GM23338 (cell line): Measurements from ENCODE around the gene THSD4. TPM values are rescaled to one million over a fixed set of nuclear protein-coding genes. Genes with fewer than 3 reads are reported as not detected.

Experiments
- ATAC-seq: fragments of 200-7000 bp; cut with Tn5 transposase; 3 replicates; pipeline ENCODE4 v1.9.1; 2020
- DNase-seq: peaks from one replicate; pipeline ENCODE4 v3.0.0-alpha.2; 2015; ENCODE audit warnings: low spot score
- H2AFZ ChIP-seq: fragments of 200-600 bp; sonication (generic); 2 replicates; pipeline ENCODE4 v1.8.0; 2016; ENCODE audit warnings: antibody characterized with exemption, mild to moderate bottlenecking, moderate library complexity
- H3F3A ChIP-seq: fragments of 200-600 bp; sonication (generic); replicated peaks from 2 replicates; pipeline ENCODE4 v1.8.0; 2017; ENCODE audit warnings: antibody characterized with exemption, mixed run types, low read depth
- H3K27ac ChIP-seq: fragments of 200-600 bp; sonication (generic); 2 replicates; pipeline ENCODE4 v1.6.1; 2016; ENCODE audit warnings: low read depth
- H3K27me3 ChIP-seq: fragments of 200-600 bp; sonication (generic); 2 replicates; pipeline ENCODE4 v1.8.0; 2016; ENCODE audit warnings: mild to moderate bottlenecking, mixed run types, moderate library complexity; ENCODE audit not compliant: insufficient read depth
- H3K36me3 ChIP-seq: fragments of 200-600 bp; sonication (generic); 2 replicates; pipeline ENCODE4 v1.8.0; 2016; ENCODE audit warnings: mild to moderate bottlenecking; ENCODE audit not compliant: insufficient read depth
- H3K4me1 ChIP-seq: fragments of 200-600 bp; sonication (generic); 2 replicates; pipeline ENCODE4 v1.8.0; 2016; ENCODE audit warnings: mild to moderate bottlenecking, moderate library complexity; ENCODE audit not compliant: insufficient read depth
- H3K4me2 ChIP-seq: fragments of 200-600 bp; sonication (generic); 2 replicates; pipeline ENCODE4 v1.7.1; 2017; ENCODE audit warnings: mixed run types
- H3K4me3 ChIP-seq: fragments of 200-600 bp; sonication (generic); 2 replicates; pipeline ENCODE4 v1.6.1; 2016; ENCODE audit warnings: mixed run types
- H3K79me2 ChIP-seq: fragments of 200-600 bp; sonication (generic); replicated peaks from 2 replicates; pipeline ENCODE4 v1.8.0; 2017; ENCODE audit warnings: mild to moderate bottlenecking; ENCODE audit not compliant: insufficient read depth
- H3K9me2 ChIP-seq: fragments of 200-600 bp; sonication (generic); 2 replicates; pipeline ENCODE4 v1.8.0; 2017; ENCODE audit not compliant: insufficient read depth
- H4K20me1 ChIP-seq: fragments of 200-600 bp; sonication (generic); replicated peaks from 2 replicates; pipeline ENCODE4 v1.8.0; 2017; ENCODE audit warnings: mild to moderate bottlenecking; ENCODE audit not compliant: insufficient read depth
- H3K27ac Mint-ChIP-seq: 2 replicates; pipeline ENCODE4 v1.8.0; 2020; ENCODE audit warnings: inconsistent platforms, mild to moderate bottlenecking, moderate library complexity, mixed read lengths
- H3K27me3 Mint-ChIP-seq: 3 replicates; pipeline ENCODE4 v1.8.0; 2022; ENCODE audit warnings: low read depth, mild to moderate bottlenecking, moderate library complexity, mixed read lengths, inconsistent platforms; ENCODE audit not compliant: insufficient read depth, poor library complexity
- H3K36me3 Mint-ChIP-seq: 3 replicates; pipeline ENCODE4 v1.8.0; 2021; ENCODE audit warnings: low read depth, mild to moderate bottlenecking, inconsistent platforms, moderate library complexity, mixed read lengths
- H3K4me1 Mint-ChIP-seq: 3 replicates; pipeline ENCODE4 v1.8.0; 2020; ENCODE audit warnings: mild to moderate bottlenecking, inconsistent platforms, mixed read lengths
- H3K4me3 Mint-ChIP-seq: 3 replicates; pipeline ENCODE4 v1.8.0; 2021; ENCODE audit warnings: moderate library complexity, mild to moderate bottlenecking, inconsistent platforms, mixed read lengths
- H3K9me3 Mint-ChIP-seq: 3 replicates; pipeline ENCODE4 v1.8.0; 2020; ENCODE audit warnings: moderate library complexity, mild to moderate bottlenecking, inconsistent platforms, mixed read lengths
- CREB1 ChIP-seq: fragments of 250-450 bp; sonication (Bioruptor Pico); IDR thresholded peaks from 2 replicates; pipeline ENCODE4 v1.5.0; 2020; ENCODE audit warnings: low read depth, mild to moderate bottlenecking, moderate library complexity
- CTCF ChIP-seq, 2 experiments: fragments of 200-600 bp in 1 of 2; sonication (generic) in 1 of 2; conservative IDR thresholded peaks; 2 replicates each; pipeline versions ENCODE4 v1.5.1 to v1.6.1; 2016 to 2017; ENCODE audit warnings: antibody characterized with exemption in 2 of 2, low read depth in 2 of 2, mild to moderate bottlenecking in 2 of 2, moderate library complexity in 1 of 2
- ETS1 ChIP-seq: IDR thresholded peaks from 2 replicates; pipeline ENCODE4 v1.6.1; 2016; ENCODE audit warnings: antibody characterized with exemption
- EZH2 ChIP-seq: fragments of 200-600 bp; sonication (generic); IDR thresholded peaks from one replicate; pipeline ENCODE4 v1.8.0; 2017; ENCODE audit warnings: antibody characterized with exemption, mild to moderate bottlenecking, low read depth; ENCODE audit not compliant: unreplicated experiment
- JUNB ChIP-seq: IDR thresholded peaks from one replicate; pipeline ENCODE4 v1.6.1; 2016; ENCODE audit warnings: antibody characterized with exemption; ENCODE audit not compliant: unreplicated experiment
- NANOG ChIP-seq: IDR thresholded peaks from 2 replicates; pipeline ENCODE4 v1.6.1; 2016; ENCODE audit warnings: antibody characterized with exemption, borderline replicate concordance
- POLR2AphosphoS5 ChIP-seq: IDR thresholded peaks from 2 replicates; pipeline ENCODE4 v1.6.1; 2016; ENCODE audit warnings: antibody characterized with exemption, low read depth
- REST ChIP-seq: IDR thresholded peaks from one replicate; pipeline ENCODE4 v1.6.1; 2018; ENCODE audit warnings: antibody characterized with exemption; ENCODE audit not compliant: unreplicated experiment
- STAT1 ChIP-seq: IDR thresholded peaks from one replicate; pipeline ENCODE4 v1.6.1; 2016; ENCODE audit warnings: antibody characterized with exemption; ENCODE audit not compliant: unreplicated experiment
- ZNF331 ChIP-seq: fragments of 250-450 bp; sonication (Bioruptor Pico); IDR thresholded peaks from 2 replicates; pipeline ENCODE4 v1.5.0; 2020; ENCODE audit warnings: low read depth, mild to moderate bottlenecking, moderate library complexity
- ZNF462 ChIP-seq: fragments of 250-450 bp; sonication (Bioruptor Pico); IDR thresholded peaks from 2 replicates; pipeline ENCODE4 v1.5.0; 2020; ENCODE audit warnings: mild to moderate bottlenecking, moderate library complexity
- polyA plus RNA-seq: library from polyadenylated mRNA; unstranded; fragments of >200 nt; fragmentation: Nextera tagmentation; extraction: Ambion mirVana; gene quantifications from 2 replicates; pipeline ENCODE4 v1.2.1, GENCODE V29; 2016
- total RNA-seq: library from RNA; depleted of rRNA; stranded (reverse); fragments of >200 nt; shearing (Covaris generic); gene quantifications from 2 replicates; pipeline ENCODE4 v1.2.3, GENCODE V29; 2014

Gene THSD4
- total and polyA plus RNA-seq, 2 experiments from 2014 or later: 2.0 to 7.4 TPM

- Histone ChIP-seq H3K27ac (no peak overlapping the region), H3K36me3 (no peaks in the 10 kb centered on the region), H3F3A (peaks cover 3% of the 10 kb centered on the region), H2AFZ (no peak overlapping the region), H3K4me2 (no peak overlapping the region), H3K79me2 (no peaks in the 10 kb centered on the region), H3K4me1 (peaks cover 23% of the 10 kb centered on the region), H3K9me2 (0 out of 2 replicates have a peak, but pooled peaks cover 3% of the 10 kb centered on the region), H4K20me1 (no peaks in the 10 kb centered on the region), H3K4me3 (no peak overlapping the region), H3K27me3 (no peaks in the 10 kb centered on the region)
- DNase-seq (no peak), ATAC-seq (peak; percentile 27)
- H3K4me3 Mint-ChIP-seq: no peak overlapping the region
- peaks cover 4% of the 10 kb centered on the region; the same call in 1 of the 3 replicates for H3K9me3 Mint-ChIP-seq
- H3K36me3 Mint-ChIP-seq: peaks cover 10% of the 10 kb centered on the region; the same call in 2 of the 3 replicates
- peaks cover 39% of the 10 kb centered on the region for H3K4me1 Mint-ChIP-seq
- peaks cover 9% of the 10 kb centered on the region for H3K27me3 Mint-ChIP-seq
- H3K27ac Mint-ChIP-seq: no peak overlapping the region
- TF ChIP-seq CTCF (conservative IDR thresholded peaks at IDR 0.05; ENCODE audit: low read depth in 2 of 2) (no peak), NANOG (no peak), ETS1 (no peak), STAT1 (no peak), ZNF462 (CRISPR knock-in tag) (no peak), ZNF331 (CRISPR knock-in tag) (no peak), EZH2 (no peak), REST (no peak), CREB1 (no peak), JUNB (no peak), POLR2AphosphoS5 (no peak)
Measured at GRCh38 chr15:71392861-71393283, 277.6 kb downstream of the THSD4 start.
